ENCODE data around the gene RBMX2. TPM values are rescaled to one million over a fixed set of nuclear protein-coding genes. Genes with fewer than 3 reads are reported as not detected.

The RBMX2 gene
- total RNA-seq, 1 experiment from 2014 or later, result 23.4 TPM

GRCh38 chrX:130446974-130447373 lies 45.2 kb downstream of the RBMX2 start:
- Mint-ChIP-seq H3K4me1 (no peaks in the 10 kb centered on the region), H3K9me3 (peaks cover 8% of the 10 kb centered on the region), H3K4me3 (no peak overlapping the region), H3K27ac (no peak overlapping the region), H3K27me3 (ENCODE audit: low read depth) (peaks cover 10% of the 10 kb centered on the region), H3K36me3 (no peaks in the 10 kb centered on the region)
- DNase-seq (ENCODE audit: low spot score) (no peak), ATAC-seq (no peak)
- ChIA-PET CTCF (no interaction called here), POLR2A (no interaction called here)
- no peak for TF ChIP-seq ATF2 (CRISPR knock-in tag; IDR thresholded peaks at IDR 0.05; ENCODE audit: borderline replicate concordance, low read depth)
- no peak for TF ChIP-seq ZNF121 (CRISPR knock-in tag; IDR thresholded peaks at IDR 0.05)
- no peak for TF ChIP-seq FOXP1 (CRISPR knock-in tag; IDR thresholded peaks at IDR 0.05; ENCODE audit: borderline replicate concordance)
- no peak for TF ChIP-seq FOXK1 (CRISPR knock-in tag; IDR thresholded peaks at IDR 0.05)
- no peak for TF ChIP-seq IRF2 (CRISPR knock-in tag; IDR thresholded peaks at IDR 0.05; ENCODE audit: borderline replicate concordance, low read depth)
- no peak for TF ChIP-seq ZNF263 (CRISPR knock-in tag; IDR thresholded peaks at IDR 0.05; ENCODE audit: low read depth)
- no peak for TF ChIP-seq ATF3 (CRISPR knock-in tag; conservative IDR thresholded peaks at IDR 0.05)
- TF ChIP-seq STAT6 (CRISPR knock-in tag; conservative IDR thresholded peaks at IDR 0.05; ENCODE audit: low read depth), result no peak
- TF ChIP-seq IRF1 (CRISPR knock-in tag; IDR thresholded peaks at IDR 0.05), result no peak
- TF ChIP-seq ATF6 (CRISPR knock-in tag; IDR thresholded peaks at IDR 0.05), result no peak
- no peak for TF ChIP-seq PRRX2 (CRISPR knock-in tag; IDR thresholded peaks at IDR 0.05)
- TF ChIP-seq ZMAT4 (CRISPR knock-in tag; IDR thresholded peaks at IDR 0.05), result no peak
- no peak for TF ChIP-seq ZNF532 (CRISPR knock-in tag; IDR thresholded peaks at IDR 0.05; ENCODE audit: borderline replicate concordance)
- TF ChIP-seq ZNF281 (CRISPR knock-in tag; IDR thresholded peaks at IDR 0.05), result no peak
- no peak for TF ChIP-seq MXD4 (CRISPR knock-in tag; IDR thresholded peaks at IDR 0.05; ENCODE audit: borderline replicate concordance)
